Endothelial cell of umbilical vein (primary cell): ENCODE data around the gene PPM1D. TPM values are rescaled to one million over a fixed set of nuclear protein-coding genes. Genes with fewer than 3 reads are reported as not detected.

Experiments
- BruUV-seq: library from RNA; stranded (reverse); fragments of 400-500 nt; replicated peaks from 2 replicates; lab custom pipeline; 2021; lab: Mats Ljungman, UMichigan
- CTCF ChIA-PET: fragments of 300-600, 350-600 bp; sonication (Branson Sonifier 250); formaldehyde crosslinking; loops from one replicate; lab custom pipeline; 2021; ENCODE audit warnings: antibody characterized with exemption, inconsistent platforms; lab: Charles Lee
- POLR2A ChIA-PET: fragments of 300-600, 350-600 bp; sonication (Branson Sonifier 250); formaldehyde crosslinking; loops from one replicate; lab custom pipeline; 2021; ENCODE audit warnings: antibody characterized with exemption, inconsistent platforms; lab: Charles Lee
- DNase-seq: peaks from one replicate; pipeline ENCODE4 v3.0.0-alpha.2; 2011; ENCODE audit warnings: low read depth, low spot score
- FAIRE-seq: peaks from 2 replicates; lab custom pipeline; 2011; peaks lifted over from hg19 to GRCh38; lab: Jason Lieb, UNC
- H2AFZ ChIP-seq: 2 replicates; pipeline ENCODE4 v1.6.0; 2012; ENCODE audit warnings: low read depth, low read length, control low read depth, inconsistent platforms
- H3K27ac ChIP-seq: 2 replicates; pipeline ENCODE4 v1.5.1; 2011; ENCODE audit warnings: low read depth, mild to moderate bottlenecking, control low read depth, low read length, moderate library complexity; ENCODE audit not compliant: insufficient read depth
- H3K27me3 ChIP-seq, 2 experiments: 2 replicates each; pipeline versions ENCODE4 v1.6.0 to v1.6.1; 2011; ENCODE audit warnings: low read length in 2 of 2, mixed read lengths in 1 of 2; ENCODE audit not compliant: control insufficient read depth in 2 of 2, insufficient read depth in 2 of 2
- H3K36me3 ChIP-seq, 2 experiments: 2 replicates in 1 of 2; 3 replicates in 1 of 2; pipeline ENCODE4 v1.5.1; 2011; ENCODE audit warnings: low read length in 2 of 2, mild to moderate bottlenecking in 1 of 2, moderate library complexity in 1 of 2; ENCODE audit not compliant: control insufficient read depth in 2 of 2, insufficient read depth in 2 of 2; ENCODE audit errors: extremely low read depth in 1 of 2
- H3K4me1 ChIP-seq: 3 replicates; pipeline ENCODE4 v1.5.1; 2011; ENCODE audit warnings: mild to moderate bottlenecking, low read length; ENCODE audit not compliant: control insufficient read depth, insufficient read depth; ENCODE audit errors: extremely low read depth
- H3K4me2 ChIP-seq: 2 replicates; pipeline ENCODE4 v1.6.1; 2011; ENCODE audit warnings: low read length, control low read depth, mixed read lengths; ENCODE audit not compliant: insufficient read depth
- H3K4me3 ChIP-seq, 3 experiments: fragments of 200-600 bp in 1 of 3; sonication (generic), shearing (Covaris generic) in 1 of 3; replicated peaks in 1 of 3; 2 replicates each; pipeline ENCODE4 v1.5.1; 2011 to 2016; ENCODE audit warnings: control low read depth in 3 of 3, low read length in 3 of 3, mild to moderate bottlenecking in 2 of 3, inconsistent platforms in 1 of 3, low read depth in 1 of 3, moderate library complexity in 1 of 3; ENCODE audit not compliant: insufficient read depth in 1 of 3
- H3K79me2 ChIP-seq: 2 replicates; pipeline ENCODE4 v1.6.0; 2012; ENCODE audit warnings: low read length, inconsistent platforms; ENCODE audit not compliant: control insufficient read depth, insufficient read depth
- H3K9ac ChIP-seq: replicated peaks from 2 replicates; pipeline ENCODE3; 2011; ENCODE audit warnings: low read length, control low read depth; ENCODE audit not compliant: insufficient read depth; ENCODE audit errors: extremely low read depth
- H3K9me1 ChIP-seq: replicated peaks from 3 replicates; pipeline ENCODE4 v1.6.0; 2011; ENCODE audit warnings: mild to moderate bottlenecking, low read length; ENCODE audit not compliant: control insufficient read depth, insufficient read depth; ENCODE audit errors: extremely low read depth
- H3K9me3 ChIP-seq: replicated peaks from 2 replicates; pipeline ENCODE4 v1.5.1; 2012; ENCODE audit warnings: low read length, inconsistent platforms; ENCODE audit not compliant: control insufficient read depth, insufficient read depth
- H4K20me1 ChIP-seq: replicated peaks from 2 replicates; pipeline ENCODE3; 2011; ENCODE audit warnings: mild to moderate bottlenecking, low read length; ENCODE audit not compliant: control insufficient read depth, insufficient read depth; ENCODE audit errors: extremely low read depth
- EZH2 ChIP-seq: IDR thresholded peaks from 2 replicates; pipeline ENCODE4 v1.6.1; 2012; ENCODE audit warnings: borderline replicate concordance, low read depth, mild to moderate bottlenecking, moderate library complexity, low read length, inconsistent platforms; ENCODE audit not compliant: severe bottlenecking
- FOS ChIP-seq: IDR thresholded peaks from 2 replicates; pipeline ENCODE4 v1.6.1; 2011; ENCODE audit warnings: mild to moderate bottlenecking, low read length, moderate library complexity, borderline replicate concordance; ENCODE audit not compliant: insufficient read depth
- MYC ChIP-seq: IDR thresholded peaks from one replicate; pipeline ENCODE4 v1.6.1; 2011; ENCODE audit warnings: mild to moderate bottlenecking, low read depth, low read length
- POLR2A ChIP-seq: IDR thresholded peaks from 2 replicates; pipeline ENCODE4 v1.6.1; 2012; ENCODE audit warnings: low read depth, mild to moderate bottlenecking, control low read depth, low read length
- POLR2AphosphoS5 ChIP-seq: IDR thresholded peaks from 2 replicates; pipeline ENCODE4 v1.6.1; 2012; ENCODE audit warnings: low read depth, mild to moderate bottlenecking, control low read depth, low read length, moderate library complexity; ENCODE audit not compliant: insufficient read depth
- dilution Hi-C: fragments of 300-500 bp; cut with MboI; formaldehyde crosslinking; loops from one replicate; pipeline ENCODE4 v1.15.0; 2019; ENCODE audit warnings: low sequenced_read_pairs; ENCODE audit not compliant: extremely low pct_ligation_motif_present
- intact Hi-C: fragments of 100-400 bp; cut with micrococcal nuclease; formaldehyde crosslinking; loops from one replicate; pipeline ENCODE4 v1.10.0; 2022
- polyA plus RNA-seq, 4 experiments: library from polyadenylated mRNA; depleted of rRNA in 3 of 4; stranded (reverse) in 3 of 4; unstranded in 1 of 4; fragments of >200 nt; gene quantifications; 2 replicates each; pipeline versions ENCODE4 v1.2.1 to v1.2.3, GENCODE V29; 2011 to 2012; ENCODE audit warnings: missing spikeins in 1 of 4
- total RNA-seq: library from RNA; stranded (reverse); gene quantifications from 2 replicates; pipeline ENCODE4 v1.2.3, GENCODE V29; 2021
- TF ChIP-seq, protein P1 (sequence below): IDR thresholded peaks from 2 replicates; pipeline ENCODE4 v1.6.1; 2011; ENCODE audit not compliant: insufficient read depth, insufficient read length

The PPM1D gene
- total and polyA plus RNA-seq, 2 donors (not counting 3 experiments of a cell fraction or from before 2014, with no cell fraction given), result 7.9 to 19.0 TPM

DNA sequence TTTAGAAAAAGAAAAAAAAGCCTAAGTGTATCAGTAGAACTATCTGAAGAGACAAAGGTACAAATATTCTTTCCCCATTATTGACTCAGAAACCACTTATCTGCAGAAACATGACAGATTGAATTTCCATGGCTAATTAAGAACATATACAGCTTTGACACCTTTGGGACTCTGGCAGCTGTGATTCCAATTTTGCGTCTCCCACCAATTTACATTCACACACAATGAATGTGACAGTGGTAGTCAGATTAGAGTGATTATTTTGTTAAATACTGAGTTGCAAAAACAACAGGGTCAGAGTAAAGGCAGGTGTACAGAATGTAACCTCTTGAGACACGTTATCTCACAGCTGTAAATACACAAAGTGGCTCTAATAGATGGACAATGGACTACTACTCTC lies 5.3 kb upstream of the PPM1D start:
- CTCF ChIA-PET, result interaction anchor here (1.1 to 1.4 kb wide), 4 partner anchors 9 to 43 kb away, joined by 3 to 7 read pairs (median 4); no protein-coding TSS in a partner anchor
- dilution Hi-C loops, result no loop called here
- Histone ChIP-seq H3K36me3 (no peaks in the 10 kb centered on the region), H4K20me1 (no peaks in the 10 kb centered on the region), H3K9me3 (no peaks in the 10 kb centered on the region), H3K27ac (no peak overlapping the region), H3K9me1 (no peaks in the 10 kb centered on the region), H3K4me2 (no peak overlapping the region), H3K27me3 (peaks cover 0 to 5% of the 10 kb centered on the region in 2 experiments), H3K9ac (no peak overlapping the region), H3K4me1 (peaks cover 7% of the 10 kb centered on the region), H3K79me2 (no peaks in the 10 kb centered on the region), H2AFZ (no peak overlapping the region), H3K4me3 (no peak overlapping the region)
- POLR2A ChIA-PET, result interaction anchor here (0.6 kb wide), 1 partner anchor 68 kb away, joined by 4 read pairs; the partner anchor contains the start of gene APPBP2
- no peak for DNase-seq
- TF ChIP-seq, protein P1, sequence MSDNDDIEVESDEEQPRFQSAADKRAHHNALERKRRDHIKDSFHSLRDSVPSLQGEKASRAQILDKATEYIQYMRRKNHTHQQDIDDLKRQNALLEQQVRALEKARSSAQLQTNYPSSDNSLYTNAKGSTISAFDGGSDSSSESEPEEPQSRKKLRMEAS, result no peak
- no peak for TF ChIP-seq MYC
- no peak for TF ChIP-seq EZH2
- TF ChIP-seq POLR2AphosphoS5, result no peak
- no peak for TF ChIP-seq FOS
- TF ChIP-seq POLR2A, result no peak
- FAIRE-seq, result no peak
- BruUV-seq, result no TSS peak
- intact Hi-C loops, result loop anchor here (1.0 kb wide), 1 partner anchor 17 kb away; no protein-coding TSS in a partner anchor

- H3K4me1 ChIP-seq, result peaks cover 7% of the 10 kb centered on the region
- no peaks in the 10 kb centered on the region for H3K27me3 ChIP-seq
- no peak for TF ChIP-seq EZH2
- DNase-seq, result no peak
- H3K36me3 ChIP-seq, result no peaks in the 10 kb centered on the region
- H3K9me3 ChIP-seq, result no peaks in the 10 kb centered on the region
- no peak overlapping the region for H3K27ac ChIP-seq
- ChIA-PET CTCF (interaction anchor here (0.7 to 1.3 kb wide), 5 partner anchors 11 to 71 kb away, joined by 3 to 7 read pairs (median 4); partner anchors contain the start of gene APPBP2), POLR2A (no interaction called here)
- no peaks in the 10 kb centered on the region for H3K9me1 ChIP-seq
- intact Hi-C loops (no loop called here), dilution Hi-C loops (no loop called here)
- no peak overlapping the region for H3K9ac ChIP-seq
- peaks cover 21% of the 10 kb centered on the region for H3K79me2 ChIP-seq
- BruUV-seq, result no TSS peak
- no peak for FAIRE-seq
- no peak overlapping the region for H3K4me3 ChIP-seq
- no peaks in the 10 kb centered on the region for H4K20me1 ChIP-seq
- no peak overlapping the region for H2AFZ ChIP-seq
- no peak overlapping the region for H3K4me2 ChIP-seq
Measured at GRCh38 chr17:60597297-60597696, 2.7 kb upstream of the PPM1D start.
